ENCODE measurements around the gene EPN1. TPM values are rescaled to one million over a fixed set of nuclear protein-coding genes. Genes with fewer than 3 reads are reported as not detected.

Gene EPN1
- total RNA-seq, 8 experiments from 2014 or later: 21.8 to 79.7 (median 50.3) TPM

Other genes starting within 250 kb of the EPN1 start
- 1 to 10 TPM in 5 of 8 experiments, under 1 TPM in 3; 0.10 to 3.4 (median 1.5) TPM for gene SHISA7, start 231.9 kb upstream of the EPN1 start, total RNA-seq
- gene ISOC2, start 213.6 kb upstream of the EPN1 start, total RNA-seq: 10 to 100 TPM; 35.4 to 82.0 (median 59.1) TPM
- gene C19orf85, start 210.5 kb upstream of the EPN1 start, total RNA-seq: 1 to 10 TPM in 2 of 8 experiments, under 1 TPM in 5, not detected in 1; 0.05 to 1.3 (median 0.72) TPM
- 1 to 10 TPM; 1.1 to 5.6 (median 3.6) TPM for gene ZNF628, start 198.6 kb upstream of the EPN1 start, total RNA-seq
- 10 to 100 TPM; 10.9 to 62.6 (median 48.2) TPM for gene NAT14, start 190.0 kb upstream of the EPN1 start, total RNA-seq
- 1 to 10 TPM in 3 of 8 experiments, under 1 TPM in 5; 0.27 to 3.0 (median 0.63) TPM for gene SSC5D, start 186.8 kb upstream of the EPN1 start, total RNA-seq
- gene SBK2, start 138.1 kb upstream of the EPN1 start, total RNA-seq: under 1 TPM in 1 of 8 experiments, not detected in 7; 0.18 TPM
- gene SBK3, start 129.7 kb upstream of the EPN1 start, total RNA-seq: 1 to 10 TPM in 1 of 8 experiments, under 1 TPM in 4, not detected in 3; 0.14 to 1.1 (median 0.31) TPM
- 1 to 10 TPM; 3.4 to 9.4 (median 5.0) TPM for gene ZNF579, start 94.4 kb upstream of the EPN1 start, total RNA-seq
- gene FIZ1, start 75.7 kb upstream of the EPN1 start, total RNA-seq: 10 to 100 TPM in 2 of 8 experiments, 1 to 10 TPM in 6; 5.0 to 11.6 (median 8.3) TPM
- gene ZNF524, start 74.9 kb upstream of the EPN1 start, total RNA-seq: 10 to 100 TPM in 1 of 8 experiments, 1 to 10 TPM in 7; 3.7 to 12.3 (median 5.4) TPM
- gene ZNF865, start 69.6 kb upstream of the EPN1 start, total RNA-seq: 1 to 10 TPM in 7 of 8 experiments, under 1 TPM in 1; 0.87 to 6.9 (median 3.5) TPM
- 1 to 10 TPM; 1.6 to 8.2 (median 4.1) TPM for gene ZNF784, start 50.7 kb upstream of the EPN1 start, total RNA-seq
- gene ZNF580, start 34.2 kb upstream of the EPN1 start, total RNA-seq: 10 to 100 TPM in 6 of 8 experiments, 1 to 10 TPM in 2; 7.9 to 25.0 (median 11.1) TPM
- gene ZNF581, start 31.6 kb upstream of the EPN1 start, total RNA-seq: 10 to 100 TPM; 18.3 to 34.2 (median 24.9) TPM
- gene CCDC106, start 27.0 kb upstream of the EPN1 start, total RNA-seq: 10 to 100 TPM in 7 of 8 experiments, 1 to 10 TPM in 1; 9.8 to 23.6 (median 13.6) TPM
- gene U2AF2, start 20.2 kb upstream of the EPN1 start, total RNA-seq: 100 to 1,000 TPM in 7 of 8 experiments, 10 to 100 TPM in 1; 85.3 to 252 (median 133) TPM
- gene NLRP9, start 63.2 kb downstream of the EPN1 start, total RNA-seq: 1 to 10 TPM in 1 of 8 experiments, under 1 TPM in 3, not detected in 4; 0.08 to 1.1 (median 0.23) TPM
- under 1 TPM in 1 of 8 experiments, not detected in 7; 0.31 TPM for gene RFPL4A, start 83.9 kb downstream of the EPN1 start, total RNA-seq
- under 1 TPM in 2 of 8 experiments, not detected in 6; 0.38 to 0.66 TPM for gene RFPL4AL1, start 93.9 kb downstream of the EPN1 start, total RNA-seq
- gene NLRP11, start 156.8 kb downstream of the EPN1 start, total RNA-seq: under 1 TPM in 3 of 8 experiments, not detected in 5; 0.09 to 0.24 (median 0.14) TPM
- under 1 TPM in 2 of 8 experiments, not detected in 6; 0.14 to 0.17 TPM for gene NLRP4, start 161.3 kb downstream of the EPN1 start, total RNA-seq